A549 treated with AZD9567 at 1 μM for 4 hours (cell line): ENCODE data around the gene OR2F2. TPM values are rescaled to one million over a fixed set of nuclear protein-coding genes. Genes with fewer than 3 reads are reported as not detected.

ENCODE experiments used
- total RNA-seq: library from RNA; stranded (reverse); fragments of 200-300 nt; extraction: Qiagen RNA extraction; gene quantifications from 5 replicates; pipeline ENCODE4 v1.2.3, GENCODE V29; 2022; ENCODE audit not compliant: insufficient read depth

Gene OR2F2
- total RNA-seq, result not detected in 5 replicates

DNA sequence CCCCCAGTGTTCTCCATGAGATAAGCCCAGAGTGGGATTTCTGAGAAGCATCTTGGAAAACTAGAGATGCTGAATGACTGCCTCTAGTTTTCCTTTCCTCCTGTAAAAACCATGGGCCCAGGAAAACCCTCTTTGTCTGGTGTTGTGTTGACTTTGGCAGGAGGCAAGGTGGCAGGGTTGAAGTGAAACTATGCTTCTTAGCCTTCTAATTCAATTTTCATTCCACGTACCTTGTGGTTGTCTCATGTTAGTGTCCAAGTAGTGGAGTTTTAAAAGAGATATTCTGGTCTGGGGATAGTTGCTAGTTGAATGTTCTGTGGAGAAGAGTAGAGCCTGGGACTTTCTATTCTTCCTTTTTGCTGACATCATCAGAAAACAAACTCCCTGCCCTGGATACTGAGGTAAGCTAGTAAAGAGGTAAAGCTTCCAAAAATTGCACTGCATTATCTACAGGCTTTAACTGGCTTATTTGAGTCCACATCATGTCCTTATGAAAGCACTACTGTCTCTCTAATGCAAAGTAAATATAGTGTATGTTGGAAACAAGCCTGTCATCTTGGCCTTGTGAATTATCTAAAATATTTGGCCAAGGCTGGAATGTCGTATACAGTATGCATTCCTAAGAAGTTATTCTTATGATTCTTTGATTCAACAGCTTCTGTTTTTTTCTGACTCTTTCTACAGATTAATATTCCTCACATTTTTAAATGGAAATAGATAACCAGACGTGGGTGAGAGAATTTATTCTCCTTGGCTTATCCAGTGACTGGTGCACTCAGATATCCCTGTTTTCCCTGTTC, at the start of gene OR2F2:
Gene OR2F2 (plus strand): TSS at position 708 of the 800 bp plus-strand sequence. CDS start 0 bp downstream, at position 708.

GRCh38 chr7:143901668-143902331, 33.2 kb upstream of the OR2F2 start, which contains the start of gene TCAF1:
TSS of gene TCAF1 (minus strand) at chr7:143902176. CDS start at chr7:143876608, 25,568 bp downstream.

GRCh38 chr7:143954544-143954943, 19.5 kb downstream of the OR2F2 start, which contains the start of gene OR2F1:
TSS of gene OR2F1 (plus strand) at chr7:143954844. CDS start at chr7:143959971, 5,127 bp downstream.

Other genes with a start within 250 kb of the OR2F2 start
- not detected in 5 replicates for gene CTAGE6, start 177.5 kb upstream of the OR2F2 start, total RNA-seq
- 16.8 to 24.3 TPM (median 21.4 TPM) in 5 replicates for gene TCAF1, start 33.1 kb upstream of the OR2F2 start, total RNA-seq
- not detected in 5 replicates for gene OR2F1, start 19.6 kb downstream of the OR2F2 start, total RNA-seq
- not detected in 5 replicates for gene OR6B1, start 65.1 kb downstream of the OR2F2 start, total RNA-seq
- not detected in 5 replicates for gene OR2A5, start 113.7 kb downstream of the OR2F2 start, total RNA-seq
- gene OR2A25, start 134.6 kb downstream of the OR2F2 start, total RNA-seq, result not detected in 5 replicates
- not detected in 5 replicates for gene OR2A12, start 151.0 kb downstream of the OR2F2 start, total RNA-seq
- gene OR2A2, start 174.3 kb downstream of the OR2F2 start, total RNA-seq, result not detected in 5 replicates
- gene OR2A14, start 187.9 kb downstream of the OR2F2 start, total RNA-seq, result not detected in 5 replicates
- 0.02 to 0.03 TPM in 2 of 5 replicates, not detected in the others for gene CTAGE4, start 248.2 kb downstream of the OR2F2 start, total RNA-seq